GM12878 (cell line): ENCODE measurements around the gene CCDC8. TPM values are rescaled to one million over a fixed set of nuclear protein-coding genes. Genes with fewer than 3 reads are reported as not detected.

Source experiments
- ATAC-seq: fragments of 200-7000 bp; cut with Tn5 transposase; 3 replicates; pipeline ENCODE4 v1.9.1; 2020; ENCODE audit warnings: mild to moderate bottlenecking, moderate library complexity
- BruUV-seq: library from RNA; stranded (reverse); fragments of 400-500 nt; replicated peaks from 2 replicates; lab custom pipeline; 2021; lab: Mats Ljungman, UMichigan
- CTCF ChIA-PET: fragments of 300-600 bp; sonication (Branson Sonifier 250); formaldehyde crosslinking; extraction: SDS; loops from one replicate; lab custom pipeline; 2021; ENCODE audit warnings: inconsistent platforms; lab: Yijun Ruan, JAX
- POLR2A ChIA-PET: fragments of 350-600 bp; formaldehyde crosslinking; extraction: SDS; loops from one replicate; lab custom pipeline; 2021; ENCODE audit warnings: inconsistent platforms; lab: Charles Lee
- RAD21 ChIA-PET: fragments of 300-600 bp; sonication (Branson Sonifier 250); formaldehyde crosslinking; loops from one replicate; lab custom pipeline; 2023; ENCODE audit warnings: antibody characterized with exemption; ENCODE audit not compliant: unreplicated experiment; lab: Charles Lee
- SMC1A ChIA-PET: fragments of 300-600 bp; sonication (Branson Sonifier 250); formaldehyde crosslinking; loops from one replicate; lab custom pipeline; 2023; ENCODE audit not compliant: unreplicated experiment, uncharacterized antibody; lab: Charles Lee
- DNase-seq: peaks from one replicate; pipeline ENCODE4 v3.0.0-alpha.2; 2011; ENCODE audit warnings: low read depth, low spot score
- FAIRE-seq: peaks from 3 replicates; lab custom pipeline; 2011; peaks lifted over from hg19 to GRCh38; lab: Jason Lieb, UNC
- H2AFZ ChIP-seq: 2 replicates; pipeline ENCODE4 v1.6.0; 2011; ENCODE audit warnings: low read depth, low read length, control low read depth; ENCODE audit not compliant: control insufficient read depth
- H3K27ac ChIP-seq: 2 replicates; pipeline ENCODE4 v1.5.1; 2011; ENCODE audit warnings: control low read depth; ENCODE audit not compliant: control insufficient read depth, insufficient read depth
- H3K27me3 ChIP-seq, 2 experiments: replicated peaks in 1 of 2; 2 replicates each; pipeline versions ENCODE4 v1.6.0 to v1.6.1; 2011; ENCODE audit warnings: low read length in 1 of 2; ENCODE audit not compliant: control insufficient read depth in 2 of 2, insufficient read depth in 2 of 2
- H3K36me3 ChIP-seq, 2 experiments: 2 replicates each; pipeline ENCODE4 v1.5.1; 2011; ENCODE audit warnings: low read length in 1 of 2; ENCODE audit not compliant: control insufficient read depth in 2 of 2, insufficient read depth in 2 of 2
- H3K4me1 ChIP-seq: 2 replicates; pipeline ENCODE4 v1.6.1; 2011; ENCODE audit warnings: mild to moderate bottlenecking, low read length, moderate library complexity, mixed read lengths; ENCODE audit not compliant: control insufficient read depth, insufficient read depth
- H3K4me2 ChIP-seq: 2 replicates; pipeline ENCODE4 v1.6.0; 2011; ENCODE audit warnings: control low read depth; ENCODE audit not compliant: control insufficient read depth, insufficient read depth
- H3K4me3 ChIP-seq: fragments of 200-600 bp; sonication (generic); 2 replicates; pipeline ENCODE4 v1.5.1; 2016
- H3K79me2 ChIP-seq: 2 replicates; pipeline ENCODE4 v1.6.0; 2011; ENCODE audit warnings: low read length; ENCODE audit not compliant: control insufficient read depth, insufficient read depth
- H3K9ac ChIP-seq: 2 replicates; pipeline ENCODE4 v1.8.0; 2011; ENCODE audit warnings: low read length, control low read depth, mixed read lengths; ENCODE audit not compliant: control insufficient read depth, insufficient read depth
- H3K9me3 ChIP-seq: replicated peaks from 3 replicates; pipeline ENCODE4 v1.5.1; 2011; ENCODE audit warnings: mild to moderate bottlenecking, low read length; ENCODE audit not compliant: control insufficient read depth, insufficient read depth
- H4K20me1 ChIP-seq: 2 replicates; pipeline ENCODE4 v1.6.0; 2011; ENCODE audit not compliant: control insufficient read depth, insufficient read depth
- CHD2 ChIP-seq: IDR thresholded peaks from 2 replicates; pipeline ENCODE4 v1.6.1; 2011; ENCODE audit warnings: low read depth, low read length, improper control_type of control experiment, borderline replicate concordance
- HDGF ChIP-seq: fragments of 450-650 bp; IDR thresholded peaks from 2 replicates; pipeline ENCODE4 v1.6.1; 2016; ENCODE audit warnings: antibody characterized with exemption
- LARP7 ChIP-seq: fragments of 450-650 bp; IDR thresholded peaks from 2 replicates; pipeline ENCODE4 v1.6.1; 2017; ENCODE audit warnings: mild to moderate bottlenecking
- MEF2A ChIP-seq: IDR thresholded peaks from 2 replicates; pipeline ENCODE4 v1.6.1; 2011; ENCODE audit warnings: low read depth, mild to moderate bottlenecking, low read length, moderate library complexity; ENCODE audit not compliant: insufficient read depth
- MTA2 ChIP-seq: fragments of 450-650 bp; IDR thresholded peaks from 2 replicates; pipeline ENCODE4 v1.6.1; 2016; ENCODE audit warnings: low read depth, mild to moderate bottlenecking, moderate library complexity
- NFYB ChIP-seq: IDR thresholded peaks from 2 replicates; pipeline ENCODE4 v1.6.1; 2011; ENCODE audit warnings: low read depth, mild to moderate bottlenecking, low read length, improper control_type of control experiment, moderate library complexity; ENCODE audit not compliant: insufficient read depth
- PAX5 ChIP-seq: IDR thresholded peaks from 2 replicates; pipeline ENCODE4 v1.6.1; 2011; ENCODE audit warnings: low read depth, low read length, borderline replicate concordance
- RUNX3 ChIP-seq: IDR thresholded peaks from 2 replicates; pipeline ENCODE4 v1.6.1; 2012; ENCODE audit warnings: low read length, inconsistent platforms
- SPI1 ChIP-seq: IDR thresholded peaks from 2 replicates; pipeline ENCODE4 v1.6.1; 2011; ENCODE audit warnings: low read depth, mild to moderate bottlenecking, low read length, moderate library complexity, borderline replicate concordance; ENCODE audit not compliant: insufficient read depth
- TAF1 ChIP-seq: IDR thresholded peaks from 2 replicates; pipeline ENCODE4 v1.6.1; 2011; ENCODE audit warnings: mild to moderate bottlenecking, low read depth, low read length, borderline replicate concordance
- ZNF207 ChIP-seq: fragments of 450-650 bp; IDR thresholded peaks from 2 replicates; pipeline ENCODE4 v1.6.1; 2014; ENCODE audit warnings: antibody characterized with exemption, mild to moderate bottlenecking, borderline replicate concordance
- ZNF24 ChIP-seq: fragments of 450-650 bp; IDR thresholded peaks from 2 replicates; pipeline ENCODE4 v1.6.1; 2017; ENCODE audit warnings: antibody characterized with exemption, mild to moderate bottlenecking
- WGBS: methylation state at CpG from one replicate; pipeline ENCODE4 v1.1.6; 2016; ENCODE audit warnings: low lambda C conversion rate; ENCODE audit not compliant: insufficient replicate concordance, insufficient coverage; ENCODE audit errors: missing lambda C conversion rate; 5-methylcytosine and 5-hydroxymethylcytosine counted together
- in situ Hi-C: fragments of 300-500 bp; cut with MboI; formaldehyde crosslinking; loops from 9 replicates; pipeline ENCODE4 v1.14.3; 2018; ENCODE audit warnings: mixed read lengths
- intact Hi-C: fragments of 100-400 bp; cut with micrococcal nuclease; formaldehyde crosslinking; loops from one replicate; pipeline ENCODE4 v1.14.2; 2022; ENCODE audit not compliant: unreplicated experiment
- polyA plus RNA-seq, 11 experiments: library from polyadenylated mRNA; depleted of rRNA in 4 of 11; unstranded in 6 of 11; stranded (reverse) in 5 of 11; fragments of >200 nt; fragmentation: Nextera tagmentation in 4 of 11; fragmentation: Illumina TruSeq in 1 of 11; extraction: Ambion mirVana in 4 of 11; extraction: Trizol in 1 of 11; gene quantifications; 1 replicate in 1 of 11; 2 replicates in 10 of 11; pipeline versions ENCODE4 v1.2.1 to v1.2.3, GENCODE V29; 2011 to 2016; ENCODE audit warnings: inconsistent platforms in 2 of 11, missing spikeins in 2 of 11, low read depth in 1 of 11
- total RNA-seq, 4 experiments: library from RNA; depleted of rRNA in 3 of 4; stranded (reverse); fragments of >200 nt in 3 of 4; fragmentation: Illumina TruSeq in 1 of 4; extraction: Trizol in 1 of 4; gene quantifications; 2 replicates each; pipeline versions ENCODE4 v1.2.1 to v1.2.3, GENCODE V29; 2013 to 2021

Gene CCDC8
- total and polyA plus RNA-seq, 10 of the 15 experiments (the other 5 are each of a cell fraction or from before 2014, with no cell fraction given), result under 0.01 to 0.15 (median 0.05) TPM; not detected in 5

DNA sequence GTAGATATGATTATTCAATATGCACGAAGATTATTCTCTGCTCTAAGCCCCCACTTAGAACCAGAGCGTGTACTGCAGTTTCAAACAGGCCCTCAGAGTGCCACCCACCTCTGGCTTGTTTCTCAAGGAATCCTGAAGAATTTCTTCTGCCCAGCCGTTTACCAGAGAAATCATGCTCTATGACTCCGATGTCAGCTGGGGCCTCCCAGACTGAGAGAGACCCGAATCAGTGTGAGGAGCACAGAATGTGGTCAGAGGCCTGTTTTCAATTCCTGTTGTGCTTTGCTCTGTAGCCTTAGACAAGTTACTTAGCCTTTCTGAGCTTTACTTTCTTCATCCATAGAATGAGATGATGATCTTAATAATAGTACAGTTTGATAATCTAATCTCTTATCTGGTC is 9.8 kb upstream of the CCDC8 start:
- Histone ChIP-seq H3K9ac (no peak overlapping the region), H3K9me3 (no peaks in the 10 kb centered on the region), H3K4me2 (no peak overlapping the region), H3K27me3 (peaks cover 0 to 5% of the 10 kb centered on the region in 2 experiments; a peak in 2 of 4 replicates), H3K36me3 (no peaks in the 10 kb centered on the region), H3K79me2 (no peaks in the 10 kb centered on the region), H4K20me1 (no peaks in the 10 kb centered on the region), H3K4me1 (no peaks in the 10 kb centered on the region), H3K4me3 (no peak overlapping the region), H2AFZ (no peak overlapping the region), H3K27ac (no peak overlapping the region)
- POLR2A ChIA-PET, result no interaction called here
- RAD21 ChIA-PET, result no interaction called here
- no TSS peak for BruUV-seq
- WGBS, result 22% methylated on average over 5 of the region's 5 CpGs
- TF ChIP-seq MTA2, result no peak
- TF ChIP-seq SPI1, result 0 out of 2 replicates have a peak, but pooled peaks have one; percentile 9
- peak; percentile 40; the same call in 1 of the 3 replicates for ATAC-seq
- DNase-seq, result no peak
- SMC1A ChIA-PET, result no interaction called here
- in situ Hi-C loops (no loop called here), intact Hi-C loops (no loop called here)
- CTCF ChIA-PET, result interaction anchor here (0.6 kb wide), 1 partner anchor 32 kb away, joined by 3 read pairs; no protein-coding TSS in a partner anchor
- peak; percentile 75 for FAIRE-seq

- ChIA-PET CTCF (no interaction called here), SMC1A (no interaction called here), RAD21 (no interaction called here), POLR2A (no interaction called here)
- H3K4me1 ChIP-seq, result no peaks in the 10 kb centered on the region
- ATAC-seq (no peak), DNase-seq (no peak), FAIRE-seq (no peak)
- no peaks in the 10 kb centered on the region for H3K36me3 ChIP-seq
- WGBS, result 17% methylated on average over 2 of the region's 2 CpGs
- in situ Hi-C loops (no loop called here), intact Hi-C loops (no loop called here)
- H4K20me1 ChIP-seq, result no peaks in the 10 kb centered on the region
- no TSS peak for BruUV-seq
- no peak overlapping the region for H3K4me2 ChIP-seq
- no peak overlapping the region for H3K9ac ChIP-seq
- no peak overlapping the region for H2AFZ ChIP-seq
- no peaks in the 10 kb centered on the region; a peak in 1 of 4 replicates for H3K27me3 ChIP-seq
- no peak for TF ChIP-seq CHD2
- TF ChIP-seq NFYB, result no peak
- TF ChIP-seq MEF2A, result no peak
- TF ChIP-seq LARP7, result no peak
- TF ChIP-seq HDGF, result no peak
- no peak for TF ChIP-seq ZNF207
- TF ChIP-seq ZNF24, result no peak
- TF ChIP-seq RUNX3, result no peak
- TF ChIP-seq PAX5, result no peak
- TF ChIP-seq TAF1, result no peak
- H3K9me3 ChIP-seq, result no peaks in the 10 kb centered on the region
- H3K79me2 ChIP-seq, result no peaks in the 10 kb centered on the region
- no peak overlapping the region for H3K27ac ChIP-seq
- H3K4me3 ChIP-seq, result no peak overlapping the region
These were observed 9.0 kb upstream of the CCDC8 start for GRCh38 chr19:46422344-46422743.
